PC-3 (cell line): ENCODE measurements around the gene TMPRSS2. TPM values are rescaled to one million over a fixed set of nuclear protein-coding genes. Genes with fewer than 3 reads are reported as not detected.

Experiments
- ATAC-seq: fragments of 200-7000 bp; cut with Tn5 transposase; 2 replicates; pipeline ENCODE4 v1.9.1; 2020; ENCODE audit warnings: mild to moderate bottlenecking, moderate library complexity
- BruUV-seq: library from RNA; stranded (reverse); fragments of 400-500 nt; replicated peaks from 2 replicates; lab custom pipeline; 2021; lab: Mats Ljungman, UMichigan
- CTCF ChIA-PET: fragments of 300-600 bp; sonication (Branson Sonifier 250); formaldehyde crosslinking; loops from one replicate; lab custom pipeline; 2022; ENCODE audit warnings: antibody characterized with exemption; lab: Charles Lee
- POLR2A ChIA-PET: fragments of 300-600 bp; sonication (Branson Sonifier 250); formaldehyde crosslinking; loops from one replicate; lab custom pipeline; 2022; ENCODE audit warnings: antibody characterized with exemption; ENCODE audit not compliant: unreplicated experiment; lab: Charles Lee
- DNase-seq: peaks from one replicate; pipeline ENCODE4 v3.0.0-alpha.2; 2015
- H2AFZ ChIP-seq: fragments of 300-600 bp; sonication (generic); 2 replicates; pipeline ENCODE4 v1.6.0; 2016; ENCODE audit warnings: antibody characterized with exemption, low read length
- H3F3A ChIP-seq: fragments of 300-600 bp; sonication (generic); one replicate; pipeline ENCODE4 v1.6.0; 2017; ENCODE audit warnings: antibody characterized with exemption, low read length, control low read depth, mild to moderate bottlenecking; ENCODE audit not compliant: unreplicated experiment
- H3K27ac ChIP-seq: fragments of 300-600 bp; sonication (generic); 2 replicates; pipeline ENCODE4 v1.5.1; 2016; ENCODE audit warnings: mild to moderate bottlenecking, low read length
- H3K27me3 ChIP-seq: fragments of 300-600 bp; sonication (generic); 2 replicates; pipeline ENCODE4 v1.6.1; 2016; ENCODE audit warnings: low read length, mixed read lengths
- H3K36me3 ChIP-seq: fragments of 300-600 bp; sonication (generic); 2 replicates; pipeline ENCODE4 v1.6.1; 2016; ENCODE audit warnings: low read depth, mixed run types, low read length, mixed read lengths
- H3K4me1 ChIP-seq: fragments of 300-600 bp; sonication (generic); 2 replicates; pipeline ENCODE4 v1.5.1; 2016; ENCODE audit warnings: low read length; ENCODE audit not compliant: insufficient read depth
- H3K4me2 ChIP-seq: fragments of 300-600 bp; sonication (generic); 2 replicates; pipeline ENCODE4 v1.6.0; 2016; ENCODE audit warnings: low read length
- H3K4me3 ChIP-seq: fragments of 300-600 bp; sonication (generic); 2 replicates; pipeline ENCODE4 v1.5.1; 2016; ENCODE audit warnings: mild to moderate bottlenecking, low read length, mixed read lengths
- H3K79me2 ChIP-seq: fragments of 300-600 bp; sonication (generic); 2 replicates; pipeline ENCODE4 v1.6.1; 2017; ENCODE audit warnings: low read length, mixed read lengths
- H3K9ac ChIP-seq: fragments of 300-600 bp; sonication (generic); 2 replicates; pipeline ENCODE4 v1.6.0; 2016; ENCODE audit warnings: mild to moderate bottlenecking, low read length
- H3K9me2 ChIP-seq: fragments of 300-600 bp; sonication (generic); replicated peaks from 2 replicates; pipeline ENCODE4 v1.6.1; 2016; ENCODE audit warnings: mixed run types, low read length, mixed read lengths
- H3K9me3 ChIP-seq: fragments of 300-600 bp; sonication (generic); 2 replicates; pipeline ENCODE4 v1.6.1; 2016; ENCODE audit warnings: low read length, mixed read lengths
- H4K20me1 ChIP-seq: fragments of 300-600 bp; sonication (generic); 2 replicates; pipeline ENCODE4 v1.6.1; 2016; ENCODE audit warnings: low read length, mixed read lengths
- EZH2 ChIP-seq: fragments of 300-600 bp; sonication (generic); IDR thresholded peaks from one replicate; pipeline ENCODE4 v1.6.1; 2017; ENCODE audit warnings: antibody characterized with exemption, mild to moderate bottlenecking, low read length; ENCODE audit not compliant: unreplicated experiment
- EZH2phosphoT487 ChIP-seq: fragments of 300-600 bp; sonication (generic); IDR thresholded peaks from 2 replicates; pipeline ENCODE4 v1.6.1; 2018; ENCODE audit warnings: mild to moderate bottlenecking, antibody characterized with exemption, low read length, borderline replicate concordance
- intact Hi-C: fragments of 100-400 bp; cut with micrococcal nuclease; formaldehyde crosslinking; loops from 2 replicates; pipeline ENCODE4 v1.9.0; 2023
- total RNA-seq: library from RNA; depleted of rRNA; stranded (reverse); fragments of >200 nt; gene quantifications from 2 replicates; pipeline ENCODE4 v1.2.3, GENCODE V29; 2014
- TF ChIP-seq, protein P1 (sequence below): fragments of 300-600 bp; sonication (generic); conservative IDR thresholded peaks from 2 replicates; pipeline ENCODE4 v1.5.1; 2017; ENCODE audit warnings: antibody characterized with exemption, low read depth, mild to moderate bottlenecking, low read length

The TMPRSS2 gene
- total RNA-seq, 1 experiment from 2014 or later: 15.8 TPM

DNA sequence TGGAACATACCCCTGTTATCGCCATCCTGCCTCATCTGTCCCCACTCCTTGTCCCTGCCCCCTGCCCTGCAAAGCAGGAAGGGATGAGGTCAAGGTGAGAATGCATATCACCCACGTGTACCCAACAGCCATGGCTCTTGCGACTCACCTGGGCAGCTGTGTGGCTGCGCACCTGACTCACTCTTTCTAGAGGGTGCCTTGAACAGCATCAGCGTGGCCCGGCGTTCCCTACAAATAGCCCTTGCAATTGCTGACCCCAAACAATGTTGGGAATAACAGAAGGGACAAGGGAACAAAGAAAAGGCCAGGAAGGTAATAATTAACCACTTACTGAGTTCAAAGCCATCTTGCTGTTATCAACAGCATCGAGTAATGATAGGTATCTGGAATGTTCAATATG lies 10.2 kb downstream of the TMPRSS2 start:
- Histone ChIP-seq H3K9me3 (no peaks in the 10 kb centered on the region), H3K27ac (no peak overlapping the region), H3K27me3 (no peaks in the 10 kb centered on the region), H3K79me2 (no peaks in the 10 kb centered on the region), H3K4me3 (no peak overlapping the region), H3F3A (no peaks in the 10 kb centered on the region), H3K9me2 (no peaks in the 10 kb centered on the region), H3K36me3 (no peaks in the 10 kb centered on the region), H2AFZ (no peak overlapping the region), H3K9ac (no peak overlapping the region), H4K20me1 (no peaks in the 10 kb centered on the region), H3K4me2 (no peak overlapping the region), H3K4me1 (peaks cover 27% of the 10 kb centered on the region)
- TF ChIP-seq EZH2phosphoT487: no peak
- TF ChIP-seq, protein P1, sequence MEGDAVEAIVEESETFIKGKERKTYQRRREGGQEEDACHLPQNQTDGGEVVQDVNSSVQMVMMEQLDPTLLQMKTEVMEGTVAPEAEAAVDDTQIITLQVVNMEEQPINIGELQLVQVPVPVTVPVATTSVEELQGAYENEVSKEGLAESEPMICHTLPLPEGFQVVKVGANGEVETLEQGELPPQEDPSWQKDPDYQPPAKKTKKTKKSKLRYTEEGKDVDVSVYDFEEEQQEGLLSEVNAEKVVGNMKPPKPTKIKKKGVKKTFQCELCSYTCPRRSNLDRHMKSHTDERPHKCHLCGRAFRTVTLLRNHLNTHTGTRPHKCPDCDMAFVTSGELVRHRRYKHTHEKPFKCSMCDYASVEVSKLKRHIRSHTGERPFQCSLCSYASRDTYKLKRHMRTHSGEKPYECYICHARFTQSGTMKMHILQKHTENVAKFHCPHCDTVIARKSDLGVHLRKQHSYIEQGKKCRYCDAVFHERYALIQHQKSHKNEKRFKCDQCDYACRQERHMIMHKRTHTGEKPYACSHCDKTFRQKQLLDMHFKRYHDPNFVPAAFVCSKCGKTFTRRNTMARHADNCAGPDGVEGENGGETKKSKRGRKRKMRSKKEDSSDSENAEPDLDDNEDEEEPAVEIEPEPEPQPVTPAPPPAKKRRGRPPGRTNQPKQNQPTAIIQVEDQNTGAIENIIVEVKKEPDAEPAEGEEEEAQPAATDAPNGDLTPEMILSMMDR: no peak
- no peak for TF ChIP-seq EZH2
- intact Hi-C loops: no loop called here
- ChIA-PET POLR2A (no interaction called here), CTCF (no interaction called here)
- no peak for DNase-seq
- no TSS peak for BruUV-seq
- no peak for ATAC-seq

DNA sequence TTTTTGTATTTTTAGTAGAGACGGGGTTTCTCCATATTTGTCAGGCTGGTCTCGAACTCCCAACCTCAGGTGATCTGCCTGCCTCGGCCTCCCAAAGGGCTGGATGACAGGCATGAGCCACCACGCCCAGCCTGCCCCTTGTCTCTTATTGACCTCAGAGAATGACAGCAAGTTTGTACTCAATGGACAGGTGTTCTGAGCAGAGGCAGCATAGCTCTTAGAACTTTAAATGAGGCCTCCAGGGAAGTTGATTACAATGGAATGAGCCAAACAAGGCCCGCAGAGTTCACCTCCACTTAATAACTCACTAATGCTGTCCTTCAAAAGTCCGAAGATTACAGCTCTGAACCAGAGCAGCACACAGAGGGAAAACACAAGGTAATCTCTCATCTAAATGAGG lies 10.9 kb downstream of the TMPRSS2 start:
- Histone ChIP-seq H2AFZ (no peak overlapping the region), H3K27ac (no peak overlapping the region), H3K4me3 (no peak overlapping the region), H3K9ac (no peak overlapping the region), H3K79me2 (no peaks in the 10 kb centered on the region), H3K9me2 (no peaks in the 10 kb centered on the region), H3F3A (no peaks in the 10 kb centered on the region), H3K9me3 (no peaks in the 10 kb centered on the region), H3K36me3 (no peaks in the 10 kb centered on the region), H3K4me1 (peaks cover 19% of the 10 kb centered on the region), H3K27me3 (no peaks in the 10 kb centered on the region), H3K4me2 (no peak overlapping the region), H4K20me1 (no peaks in the 10 kb centered on the region)
- DNase-seq (no peak), ATAC-seq (no peak)
- no peak for TF ChIP-seq EZH2
- TF ChIP-seq, protein P1: no peak
- TF ChIP-seq EZH2phosphoT487: no peak
- ChIA-PET POLR2A (no interaction called here), CTCF (no interaction called here)
- intact Hi-C loops: no loop called here
- no TSS peak for BruUV-seq

DNA sequence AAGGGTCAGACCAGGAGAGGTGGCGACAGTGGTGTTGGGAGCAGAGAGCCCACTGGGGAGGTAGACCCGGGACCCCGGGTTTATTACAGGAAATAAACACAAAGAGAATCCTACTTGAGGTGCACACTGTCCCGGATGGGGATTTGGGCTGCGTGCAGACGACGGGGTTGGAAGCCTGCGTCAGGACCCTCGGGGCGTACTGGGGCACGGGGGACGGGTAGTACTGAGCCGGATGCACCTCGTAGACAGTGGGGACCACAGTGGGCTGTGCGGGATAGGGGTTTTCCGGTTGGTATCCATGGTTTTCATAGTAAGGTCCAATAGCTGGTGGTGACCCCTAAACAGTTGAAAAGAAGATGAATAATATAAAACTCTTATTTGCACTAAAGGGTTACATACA lies 13.7 kb downstream of the TMPRSS2 start:
- ATAC-seq (no peak), DNase-seq (no peak)
- no peak overlapping the region for H2AFZ ChIP-seq
- no peak overlapping the region for H3K4me2 ChIP-seq
- no peaks in the 10 kb centered on the region for H3K4me1 ChIP-seq
- H3K9me2 ChIP-seq: no peaks in the 10 kb centered on the region
- no peaks in the 10 kb centered on the region for H3K9me3 ChIP-seq
- no peaks in the 10 kb centered on the region for H3K79me2 ChIP-seq
- POLR2A ChIA-PET: no interaction called here
- no peak overlapping the region for H3K27ac ChIP-seq
- no peak for TF ChIP-seq EZH2phosphoT487
- TF ChIP-seq, protein P1: no peak
- TF ChIP-seq EZH2: no peak
- no peak overlapping the region for H3K9ac ChIP-seq
- no peak overlapping the region for H3K4me3 ChIP-seq
- H3F3A ChIP-seq: no peaks in the 10 kb centered on the region
- no peaks in the 10 kb centered on the region for H3K36me3 ChIP-seq
- intact Hi-C loops: no loop called here
- H3K27me3 ChIP-seq: no peaks in the 10 kb centered on the region
- CTCF ChIA-PET: no interaction called here
- BruUV-seq: no TSS peak
- H4K20me1 ChIP-seq: no peaks in the 10 kb centered on the region
